ENCODE measurements around the gene SPON2.

GRCh38 chr4:1160351-1160750 is 12.0 kb downstream of the SPON2 start:
- TF ChIP-seq TCF4 (CRISPR knock-in tag; IDR thresholded peaks at IDR 0.05; ENCODE audit: borderline replicate concordance) (no peak), ZC3H10 (CRISPR knock-in tag; IDR thresholded peaks at IDR 0.05) (no peak), ISL1 (CRISPR knock-in tag; IDR thresholded peaks at IDR 0.05) (no peak), CREB5 (CRISPR knock-in tag; IDR thresholded peaks at IDR 0.05; ENCODE audit: low read depth) (no peak), TOX (CRISPR knock-in tag; IDR thresholded peaks at IDR 0.05; ENCODE audit: borderline replicate concordance) (no peak), CSRNP3 (CRISPR knock-in tag; IDR thresholded peaks at IDR 0.05) (no peak), SNAI2 (CRISPR knock-in tag; IDR thresholded peaks at IDR 0.05) (no peak), CSDC2 (CRISPR knock-in tag; IDR thresholded peaks at IDR 0.05) (no peak), ZFP30 (CRISPR knock-in tag; IDR thresholded peaks at IDR 0.05) (no peak), OSR1 (CRISPR knock-in tag; IDR thresholded peaks at IDR 0.05) (no peak), GLIS3 (CRISPR knock-in tag; IDR thresholded peaks at IDR 0.05) (no peak), ZNF70 (CRISPR knock-in tag; IDR thresholded peaks at IDR 0.05) (no peak)
- TF ChIP-seq, protein P1, sequence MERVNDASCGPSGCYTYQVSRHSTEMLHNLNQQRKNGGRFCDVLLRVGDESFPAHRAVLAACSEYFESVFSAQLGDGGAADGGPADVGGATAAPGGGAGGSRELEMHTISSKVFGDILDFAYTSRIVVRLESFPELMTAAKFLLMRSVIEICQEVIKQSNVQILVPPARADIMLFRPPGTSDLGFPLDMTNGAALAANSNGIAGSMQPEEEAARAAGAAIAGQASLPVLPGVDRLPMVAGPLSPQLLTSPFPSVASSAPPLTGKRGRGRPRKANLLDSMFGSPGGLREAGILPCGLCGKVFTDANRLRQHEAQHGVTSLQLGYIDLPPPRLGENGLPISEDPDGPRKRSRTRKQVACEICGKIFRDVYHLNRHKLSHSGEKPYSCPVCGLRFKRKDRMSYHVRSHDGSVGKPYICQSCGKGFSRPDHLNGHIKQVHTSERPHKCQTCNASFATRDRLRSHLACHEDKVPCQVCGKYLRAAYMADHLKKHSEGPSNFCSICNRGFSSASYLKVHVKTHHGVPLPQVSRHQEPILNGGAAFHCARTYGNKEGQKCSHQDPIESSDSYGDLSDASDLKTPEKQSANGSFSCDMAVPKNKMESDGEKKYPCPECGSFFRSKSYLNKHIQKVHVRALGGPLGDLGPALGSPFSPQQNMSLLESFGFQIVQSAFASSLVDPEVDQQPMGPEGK (CRISPR knock-in tag; IDR thresholded peaks at IDR 0.05; ENCODE audit: borderline replicate concordance), result no peak
- TF ChIP-seq, protein P2, sequence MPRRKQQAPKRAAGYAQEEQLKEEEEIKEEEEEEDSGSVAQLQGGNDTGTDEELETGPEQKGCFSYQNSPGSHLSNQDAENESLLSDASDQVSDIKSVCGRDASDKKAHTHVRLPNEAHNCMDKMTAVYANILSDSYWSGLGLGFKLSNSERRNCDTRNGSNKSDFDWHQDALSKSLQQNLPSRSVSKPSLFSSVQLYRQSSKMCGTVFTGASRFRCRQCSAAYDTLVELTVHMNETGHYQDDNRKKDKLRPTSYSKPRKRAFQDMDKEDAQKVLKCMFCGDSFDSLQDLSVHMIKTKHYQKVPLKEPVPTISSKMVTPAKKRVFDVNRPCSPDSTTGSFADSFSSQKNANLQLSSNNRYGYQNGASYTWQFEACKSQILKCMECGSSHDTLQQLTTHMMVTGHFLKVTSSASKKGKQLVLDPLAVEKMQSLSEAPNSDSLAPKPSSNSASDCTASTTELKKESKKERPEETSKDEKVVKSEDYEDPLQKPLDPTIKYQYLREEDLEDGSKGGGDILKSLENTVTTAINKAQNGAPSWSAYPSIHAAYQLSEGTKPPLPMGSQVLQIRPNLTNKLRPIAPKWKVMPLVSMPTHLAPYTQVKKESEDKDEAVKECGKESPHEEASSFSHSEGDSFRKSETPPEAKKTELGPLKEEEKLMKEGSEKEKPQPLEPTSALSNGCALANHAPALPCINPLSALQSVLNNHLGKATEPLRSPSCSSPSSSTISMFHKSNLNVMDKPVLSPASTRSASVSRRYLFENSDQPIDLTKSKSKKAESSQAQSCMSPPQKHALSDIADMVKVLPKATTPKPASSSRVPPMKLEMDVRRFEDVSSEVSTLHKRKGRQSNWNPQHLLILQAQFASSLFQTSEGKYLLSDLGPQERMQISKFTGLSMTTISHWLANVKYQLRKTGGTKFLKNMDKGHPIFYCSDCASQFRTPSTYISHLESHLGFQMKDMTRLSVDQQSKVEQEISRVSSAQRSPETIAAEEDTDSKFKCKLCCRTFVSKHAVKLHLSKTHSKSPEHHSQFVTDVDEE (CRISPR knock-in tag; IDR thresholded peaks at IDR 0.05), result no peak
